ENCODE data around the gene CST9L. TPM values are rescaled to one million over a fixed set of nuclear protein-coding genes. Genes with fewer than 3 reads are reported as not detected.

CST9L gene
- total and polyA plus RNA-seq, 4 donors, result not detected

DNA sequence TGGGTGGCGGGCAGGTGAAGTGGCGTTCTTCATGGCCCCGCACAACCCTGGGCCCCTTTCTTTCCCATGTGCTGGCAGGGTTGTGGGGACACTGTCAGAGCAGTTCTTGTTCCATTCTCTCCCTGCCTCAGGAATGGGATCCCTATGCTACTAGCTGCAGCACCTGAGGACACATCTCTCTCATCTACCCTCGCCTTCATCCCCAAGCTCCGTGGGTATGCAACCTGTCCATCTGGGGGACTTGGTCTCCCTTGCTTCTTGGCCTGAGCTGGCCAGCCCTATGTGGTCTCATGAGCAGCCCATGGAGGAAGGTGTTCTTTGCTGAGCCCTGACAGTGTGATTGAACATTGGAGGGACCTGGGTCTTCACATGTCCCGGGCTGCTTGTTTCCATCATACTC is 24.2 kb downstream of the CST9L start:
- TF ChIP-seq CTCF (IDR thresholded peaks at IDR 0.05; ENCODE audit: control extremely low read depth, extremely low read depth), result no peak
- DNase-seq (no peak), ATAC-seq (ENCODE audit: insufficient read depth, low FRiP score) (no peak)
- Histone ChIP-seq H3K36me3 (ENCODE audit: control insufficient read depth in 4 of 4, insufficient read depth in 4 of 4, low read length in 4 of 4) (no peaks in the 10 kb centered on the region), H3K27ac (ENCODE audit: low read depth in 1 of 2, low read length in 1 of 2) (no peak overlapping the region), H3K27me3 (ENCODE audit: control insufficient read depth in 3 of 3, insufficient read depth in 3 of 3, low read length in 2 of 3) (no peaks in the 10 kb centered on the region), H3K9ac (ENCODE audit: insufficient read depth in 1 of 2, low read length in 2 of 2) (no peak overlapping the region), H3K9me3 (ENCODE audit: control insufficient read depth in 4 of 4, insufficient read depth in 3 of 4, low read length in 3 of 4) (peaks cover 0 to 6% (median 0%) of the 10 kb centered on the region in 4 donors), H3K4me1 (ENCODE audit: control insufficient read depth in 5 of 5, insufficient read depth in 5 of 5, low read length in 5 of 5) (no peaks in the 10 kb centered on the region), H3K4me3 (no peak overlapping the region)
- 94 to 99% methylated on average over 6 of the region's 6 CpGs for WGBS, 2 donors

DNA sequence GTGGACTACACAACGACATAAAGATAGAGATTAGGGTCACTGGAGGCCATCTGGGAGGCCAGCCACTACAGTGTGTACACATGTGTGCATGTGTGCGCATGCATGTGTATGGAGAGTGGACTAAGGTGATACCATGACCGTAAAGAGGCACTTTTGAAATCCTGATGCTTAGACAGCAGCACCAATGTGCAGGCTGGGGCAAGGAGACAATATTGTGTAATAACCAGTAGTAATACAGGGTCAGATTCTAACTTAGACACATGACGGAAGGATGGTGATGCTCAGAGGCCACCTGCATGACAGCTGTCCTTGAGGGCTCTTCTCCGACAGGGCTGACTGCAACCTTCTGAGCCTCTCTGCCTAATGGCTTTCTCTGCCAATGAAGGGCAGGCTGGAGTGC is 25.5 kb downstream of the CST9L start:
- no peaks in the 10 kb centered on the region for H3K4me1 ChIP-seq (ENCODE audit: control insufficient read depth in 5 of 5, insufficient read depth in 5 of 5, low read length in 5 of 5)
- H3K36me3 ChIP-seq (ENCODE audit: control insufficient read depth in 4 of 4, insufficient read depth in 4 of 4, low read length in 4 of 4), result no peaks in the 10 kb centered on the region
- no peaks in the 10 kb centered on the region for H3K27me3 ChIP-seq (ENCODE audit: control insufficient read depth in 3 of 3, insufficient read depth in 3 of 3, low read length in 2 of 3)
- no peak overlapping the region for H3K27ac ChIP-seq (ENCODE audit: low read depth in 1 of 2, low read length in 1 of 2)
- H3K4me3 ChIP-seq, result no peak overlapping the region
- H3K9ac ChIP-seq (ENCODE audit: insufficient read depth in 1 of 2, low read length in 2 of 2), result no peak overlapping the region
- ATAC-seq (ENCODE audit: insufficient read depth, low FRiP score), result no peak
- H3K9me3 ChIP-seq (ENCODE audit: control insufficient read depth in 4 of 4, insufficient read depth in 3 of 4, low read length in 3 of 4), result peaks cover 0 to 7% (median 0%) of the 10 kb centered on the region in 4 donors
- no peak for DNase-seq
- 52 to 59% methylated on average over 5 of the region's 5 CpGs for WGBS, 2 donors
- TF ChIP-seq CTCF (IDR thresholded peaks at IDR 0.05; ENCODE audit: control extremely low read depth, extremely low read depth), result no peak

GRCh38 chr20:23541776-23542175 is 26.5 kb downstream of the CST9L start:
- no peaks in the 10 kb centered on the region for H3K27me3 ChIP-seq (ENCODE audit: control insufficient read depth in 3 of 3, insufficient read depth in 3 of 3, low read length in 2 of 3)
- 82 to 87% methylated on average over 2 of the region's 2 CpGs for WGBS, 2 donors
- DNase-seq, result no peak
- TF ChIP-seq CTCF (IDR thresholded peaks at IDR 0.05; ENCODE audit: control extremely low read depth, extremely low read depth), result no peak
- H3K36me3 ChIP-seq (ENCODE audit: control insufficient read depth in 4 of 4, insufficient read depth in 4 of 4, low read length in 4 of 4), result no peaks in the 10 kb centered on the region
- H3K9ac ChIP-seq (ENCODE audit: insufficient read depth in 1 of 2, low read length in 2 of 2), result no peak overlapping the region
- H3K27ac ChIP-seq (ENCODE audit: low read depth in 1 of 2, low read length in 1 of 2), result no peak overlapping the region
- no peak for ATAC-seq (ENCODE audit: insufficient read depth, low FRiP score)
- no peak overlapping the region for H3K4me3 ChIP-seq
- H3K9me3 ChIP-seq (ENCODE audit: control insufficient read depth in 4 of 4, insufficient read depth in 3 of 4, low read length in 3 of 4), result peaks cover 0 to 7% (median 0%) of the 10 kb centered on the region in 4 donors
- no peaks in the 10 kb centered on the region for H3K4me1 ChIP-seq (ENCODE audit: control insufficient read depth in 5 of 5, insufficient read depth in 5 of 5, low read length in 5 of 5)

DNA sequence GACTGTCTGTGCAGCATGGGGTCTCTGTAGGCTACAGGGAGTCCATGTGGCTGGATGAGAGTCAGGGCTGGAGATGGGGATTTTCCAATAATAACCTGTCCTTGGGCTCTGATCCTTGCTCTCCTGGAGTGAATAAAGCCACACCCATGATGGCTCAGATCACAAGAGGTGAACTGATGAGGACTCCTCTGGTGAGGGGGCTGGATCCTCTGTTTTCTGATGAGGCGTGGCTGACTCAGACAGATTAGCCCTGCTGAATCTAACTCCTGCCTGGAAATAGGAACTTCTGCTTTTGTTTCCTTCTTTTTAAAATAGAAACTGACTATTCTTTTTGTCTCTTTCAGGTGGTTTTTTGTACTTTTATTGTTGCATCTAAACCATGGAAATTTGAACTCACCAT is 27.0 kb downstream of the CST9L start:
- DNase-seq, result no peak
- Histone ChIP-seq H3K9me3 (ENCODE audit: control insufficient read depth in 4 of 4, insufficient read depth in 3 of 4, low read length in 3 of 4) (peaks cover 0 to 7% (median 0%) of the 10 kb centered on the region in 4 donors), H3K4me3 (no peak overlapping the region), H3K36me3 (ENCODE audit: control insufficient read depth in 4 of 4, insufficient read depth in 4 of 4, low read length in 4 of 4) (no peaks in the 10 kb centered on the region), H3K4me1 (ENCODE audit: control insufficient read depth in 5 of 5, insufficient read depth in 5 of 5, low read length in 5 of 5) (no peaks in the 10 kb centered on the region), H3K27me3 (ENCODE audit: control insufficient read depth in 3 of 3, insufficient read depth in 3 of 3, low read length in 2 of 3) (no peaks in the 10 kb centered on the region), H3K9ac (ENCODE audit: insufficient read depth in 1 of 2, low read length in 2 of 2) (no peak overlapping the region), H3K27ac (ENCODE audit: low read depth in 1 of 2, low read length in 1 of 2) (no peak overlapping the region)
- ATAC-seq (ENCODE audit: insufficient read depth, low FRiP score), result no peak
- WGBS, 2 donors, result 40 to 45% methylated on average over 1 of the region's 1 CpG
- TF ChIP-seq CTCF (IDR thresholded peaks at IDR 0.05; ENCODE audit: control extremely low read depth, extremely low read depth), result no peak
